HEK293 (cell line): ENCODE measurements around the gene CCDC183.

Experiments
- EGR2 ChIP-seq: fragments of 450-650 bp; formaldehyde crosslinking; IDR thresholded peaks from 2 replicates; pipeline ENCODE4 v1.5.1; 2016; ENCODE audit warnings: low read depth, missing biosample characterization, missing genetic modification characterization
- GLI4 ChIP-seq: fragments of 450-650 bp; formaldehyde crosslinking; IDR thresholded peaks from 2 replicates; pipeline ENCODE4 v1.5.1; 2016; ENCODE audit warnings: missing biosample characterization, missing genetic modification characterization
- KLF17 ChIP-seq: fragments of 450-650 bp; formaldehyde crosslinking; IDR thresholded peaks from 2 replicates; pipeline ENCODE4 v1.5.1; 2016; ENCODE audit warnings: missing biosample characterization, missing genetic modification characterization
- MEIS1 ChIP-seq: sonication (generic); formaldehyde crosslinking; IDR thresholded peaks from 2 replicates; pipeline ENCODE4 v1.8.1; 2022; ENCODE audit warnings: missing genetic modification reagents, mild to moderate bottlenecking, borderline replicate concordance
- PRDM10 ChIP-seq: fragments of 450-650 bp; formaldehyde crosslinking; IDR thresholded peaks from 2 replicates; pipeline ENCODE4 v1.5.1; 2016; ENCODE audit warnings: missing biosample characterization, missing genetic modification characterization
- ZBTB26 ChIP-seq: fragments of 450-650 bp; formaldehyde crosslinking; optimal IDR thresholded peaks from 2 replicates; pipeline ENCODE3; 2016; ENCODE audit warnings: missing biosample characterization, mild to moderate bottlenecking, missing genetic modification characterization
- ZNF248 ChIP-seq: fragments of 450-650 bp; formaldehyde crosslinking; IDR thresholded peaks from 2 replicates; pipeline ENCODE4 v1.5.1; 2017; ENCODE audit warnings: missing biosample characterization, missing genetic modification characterization
- ZNF266 ChIP-seq: fragments of 450-650 bp; formaldehyde crosslinking; IDR thresholded peaks from 2 replicates; pipeline ENCODE4 v1.5.1; 2016; ENCODE audit warnings: missing biosample characterization, missing genetic modification characterization, low read depth
- ZNF280C ChIP-seq: fragments of 450-650 bp; formaldehyde crosslinking; IDR thresholded peaks from 2 replicates; pipeline ENCODE4 v1.5.1; 2016; ENCODE audit warnings: missing biosample characterization, missing genetic modification characterization
- ZNF280D ChIP-seq: fragments of 450-650 bp; formaldehyde crosslinking; IDR thresholded peaks from 2 replicates; pipeline ENCODE4 v1.5.1; 2016; ENCODE audit warnings: missing biosample characterization, missing genetic modification characterization
- ZNF335 ChIP-seq: fragments of 450-650 bp; formaldehyde crosslinking; conservative IDR thresholded peaks from 2 replicates; pipeline ENCODE4 v1.5.1; 2016; ENCODE audit warnings: missing biosample characterization, missing genetic modification characterization
- ZNF549 ChIP-seq: fragments of 450-650 bp; IDR thresholded peaks from 2 replicates; pipeline ENCODE4 v1.5.1; 2018; ENCODE audit warnings: missing biosample characterization, missing genetic modification characterization, mild to moderate bottlenecking, inconsistent platforms, moderate library complexity
- ZNF561 ChIP-seq: fragments of 450-650 bp; IDR thresholded peaks from 2 replicates; pipeline ENCODE4 v1.5.1; 2018; ENCODE audit warnings: missing biosample characterization, missing genetic modification characterization, borderline replicate concordance
- ZNF580 ChIP-seq: fragments of 450-650 bp; formaldehyde crosslinking; IDR thresholded peaks from 2 replicates; pipeline ENCODE4 v1.5.1; 2016; ENCODE audit warnings: missing biosample characterization, missing genetic modification characterization
- ZNF776 ChIP-seq: fragments of 450-650 bp; formaldehyde crosslinking; IDR thresholded peaks from 2 replicates; pipeline ENCODE4 v1.5.0; 2017; ENCODE audit warnings: missing biosample characterization, missing genetic modification characterization, borderline replicate concordance
- ZNF777 ChIP-seq: fragments of 450-650 bp; formaldehyde crosslinking; IDR thresholded peaks from 2 replicates; pipeline ENCODE4 v1.5.1; 2017; ENCODE audit warnings: missing biosample characterization, missing genetic modification characterization, borderline replicate concordance
- ZXDB ChIP-seq: fragments of 450-650 bp; formaldehyde crosslinking; IDR thresholded peaks from 2 replicates; pipeline ENCODE4 v1.5.1; 2016; ENCODE audit warnings: missing biosample characterization, missing genetic modification characterization
- TF ChIP-seq, protein P1 (sequence below): fragments of 450-650 bp; formaldehyde crosslinking; IDR thresholded peaks from 2 replicates; pipeline ENCODE4 v1.5.1; 2016; ENCODE audit warnings: missing biosample characterization, missing genetic modification characterization, borderline replicate concordance

The CCDC183 gene

DNA sequence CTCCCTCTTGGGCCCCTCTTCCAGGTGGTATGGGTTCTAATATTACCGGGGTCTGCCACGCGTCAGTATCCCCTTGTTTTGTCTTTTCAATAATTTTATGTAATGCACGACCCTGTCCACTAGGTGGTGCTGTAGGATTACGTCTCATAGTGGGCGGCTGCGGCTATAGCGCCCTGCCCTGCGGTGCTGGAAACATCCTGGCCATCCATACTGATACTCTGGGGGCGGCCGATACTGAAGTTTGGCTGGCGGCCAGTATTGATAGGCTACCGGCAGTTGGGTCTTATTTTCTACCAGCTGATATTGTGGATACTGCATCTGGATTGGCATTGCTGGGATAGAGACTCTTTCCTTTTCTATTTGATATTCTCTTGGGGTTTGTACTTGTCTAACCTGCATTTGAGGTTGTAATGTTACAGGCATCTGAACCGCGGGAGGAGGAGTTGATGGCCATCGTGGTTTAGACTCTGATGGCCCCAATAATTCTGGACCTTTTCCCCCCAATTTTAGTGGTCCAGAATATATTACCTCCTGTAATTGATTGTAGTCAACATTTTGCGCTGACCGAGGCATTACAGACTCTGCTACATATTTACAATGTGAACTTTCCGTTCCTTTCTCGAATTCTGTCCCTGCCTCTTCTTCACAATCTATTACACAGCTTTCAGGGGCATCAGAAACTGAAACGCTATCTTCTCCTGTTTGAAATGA is 8.3 kb upstream of the CCDC183 start (continued):
- TF ChIP-seq, protein P1, sequence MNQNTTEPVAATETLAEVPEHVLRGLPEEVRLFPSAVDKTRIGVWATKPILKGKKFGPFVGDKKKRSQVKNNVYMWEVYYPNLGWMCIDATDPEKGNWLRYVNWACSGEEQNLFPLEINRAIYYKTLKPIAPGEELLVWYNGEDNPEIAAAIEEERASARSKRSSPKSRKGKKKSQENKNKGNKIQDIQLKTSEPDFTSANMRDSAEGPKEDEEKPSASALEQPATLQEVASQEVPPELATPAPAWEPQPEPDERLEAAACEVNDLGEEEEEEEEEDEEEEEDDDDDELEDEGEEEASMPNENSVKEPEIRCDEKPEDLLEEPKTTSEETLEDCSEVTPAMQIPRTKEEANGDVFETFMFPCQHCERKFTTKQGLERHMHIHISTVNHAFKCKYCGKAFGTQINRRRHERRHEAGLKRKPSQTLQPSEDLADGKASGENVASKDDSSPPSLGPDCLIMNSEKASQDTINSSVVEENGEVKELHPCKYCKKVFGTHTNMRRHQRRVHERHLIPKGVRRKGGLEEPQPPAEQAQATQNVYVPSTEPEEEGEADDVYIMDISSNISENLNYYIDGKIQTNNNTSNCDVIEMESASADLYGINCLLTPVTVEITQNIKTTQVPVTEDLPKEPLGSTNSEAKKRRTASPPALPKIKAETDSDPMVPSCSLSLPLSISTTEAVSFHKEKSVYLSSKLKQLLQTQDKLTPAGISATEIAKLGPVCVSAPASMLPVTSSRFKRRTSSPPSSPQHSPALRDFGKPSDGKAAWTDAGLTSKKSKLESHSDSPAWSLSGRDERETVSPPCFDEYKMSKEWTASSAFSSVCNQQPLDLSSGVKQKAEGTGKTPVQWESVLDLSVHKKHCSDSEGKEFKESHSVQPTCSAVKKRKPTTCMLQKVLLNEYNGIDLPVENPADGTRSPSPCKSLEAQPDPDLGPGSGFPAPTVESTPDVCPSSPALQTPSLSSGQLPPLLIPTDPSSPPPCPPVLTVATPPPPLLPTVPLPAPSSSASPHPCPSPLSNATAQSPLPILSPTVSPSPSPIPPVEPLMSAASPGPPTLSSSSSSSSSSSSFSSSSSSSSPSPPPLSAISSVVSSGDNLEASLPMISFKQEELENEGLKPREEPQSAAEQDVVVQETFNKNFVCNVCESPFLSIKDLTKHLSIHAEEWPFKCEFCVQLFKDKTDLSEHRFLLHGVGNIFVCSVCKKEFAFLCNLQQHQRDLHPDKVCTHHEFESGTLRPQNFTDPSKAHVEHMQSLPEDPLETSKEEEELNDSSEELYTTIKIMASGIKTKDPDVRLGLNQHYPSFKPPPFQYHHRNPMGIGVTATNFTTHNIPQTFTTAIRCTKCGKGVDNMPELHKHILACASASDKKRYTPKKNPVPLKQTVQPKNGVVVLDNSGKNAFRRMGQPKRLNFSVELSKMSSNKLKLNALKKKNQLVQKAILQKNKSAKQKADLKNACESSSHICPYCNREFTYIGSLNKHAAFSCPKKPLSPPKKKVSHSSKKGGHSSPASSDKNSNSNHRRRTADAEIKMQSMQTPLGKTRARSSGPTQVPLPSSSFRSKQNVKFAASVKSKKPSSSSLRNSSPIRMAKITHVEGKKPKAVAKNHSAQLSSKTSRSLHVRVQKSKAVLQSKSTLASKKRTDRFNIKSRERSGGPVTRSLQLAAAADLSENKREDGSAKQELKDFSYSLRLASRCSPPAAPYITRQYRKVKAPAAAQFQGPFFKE (tag by site-specific recombination): no peak
- TF ChIP-seq PRDM10 (tag by site-specific recombination) (peak; percentile 55; the same call in 1 of the 2 replicates), ZNF580 (no peak), ZNF549 (tag by site-specific recombination) (no peak), EGR2 (peak; percentile 50; the same call in 1 of the 2 replicates), GLI4 (tag by site-specific recombination) (no peak), ZNF266 (tag by site-specific recombination) (no peak), ZNF561 (tag by site-specific recombination) (peak; percentile 56; the same call in 1 of the 2 replicates), ZNF335 (tag by site-specific recombination) (peak; percentile 45), MEIS1 (CRISPR knock-in tag) (no peak), ZNF777 (tag by site-specific recombination) (no peak), ZNF280C (tag by site-specific recombination) (no peak), ZNF248 (tag by site-specific recombination) (no peak), ZNF280D (tag by site-specific recombination) (no peak), ZNF776 (tag by site-specific recombination) (no peak), ZXDB (tag by site-specific recombination) (peak; percentile 40; the same call in 1 of the 2 replicates), ZBTB26 (no peak), KLF17 (tag by site-specific recombination) (no peak)
